NOMO-1 treated with DMSO at 0.1 percent for 48 hours (cell line): ENCODE data around the gene SH3GLB2.
"Not testable (repeated sequence)": the region's sequence is repeated elsewhere in the genome, so short reads cannot be mapped to it uniquely, and the experiment has no call there.

ENCODE experiments used
- DNase-seq: peaks from one replicate; lab custom pipeline; 2025; ENCODE audit not compliant: unreplicated experiment; lab: John Stamatoyannopoulos, UW

SH3GLB2 gene

GRCh38 chr9:129054163-129054851 is 26.2 kb upstream of the SH3GLB2 start:
- DNase-seq: no peak

DNA sequence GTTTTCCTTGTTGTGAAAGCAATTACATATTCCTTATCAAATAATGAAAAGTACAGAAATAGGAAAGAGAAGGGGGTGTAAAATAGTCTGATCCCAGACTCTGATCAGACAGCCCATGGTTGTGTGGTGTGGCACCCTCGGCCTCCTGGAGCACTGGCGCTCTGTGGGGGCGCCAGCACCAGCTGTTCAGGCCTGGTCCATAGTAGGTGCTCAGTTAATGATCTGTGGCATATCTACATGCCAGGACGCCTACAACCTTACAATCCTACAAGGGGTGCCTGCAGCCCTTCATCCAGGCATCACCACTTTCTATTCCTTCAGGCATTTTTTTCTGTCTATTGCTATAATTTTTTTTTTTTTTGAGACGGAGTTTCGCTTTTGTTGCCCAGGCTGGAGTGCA is 24.9 kb upstream of the SH3GLB2 start:
- no peak for DNase-seq

GRCh38 chr9:129052592-129052991 is 24.5 kb upstream of the SH3GLB2 start:
- no peak for DNase-seq

DNA sequence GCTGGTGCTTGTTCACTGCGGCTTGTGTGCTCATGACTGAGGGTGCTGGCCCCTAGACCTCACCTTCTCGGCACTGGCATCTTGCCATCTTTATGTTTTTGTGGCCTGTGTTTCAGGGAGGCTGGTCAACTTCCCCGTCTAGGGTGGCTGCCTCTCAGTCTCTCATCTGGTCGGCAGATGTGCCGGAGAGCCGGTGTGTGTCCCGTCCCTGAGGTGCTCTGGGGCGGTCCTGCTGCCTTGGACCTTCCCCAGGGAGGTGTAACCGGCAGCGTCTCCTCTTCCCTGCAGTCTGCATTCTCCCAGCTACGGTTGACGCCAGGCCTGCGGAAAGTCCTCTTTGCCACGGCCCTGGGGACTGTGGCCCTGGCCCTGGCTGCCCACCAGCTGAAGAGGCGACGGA is 13.9 kb upstream of the SH3GLB2 start:
- DNase-seq: no peak

DNA sequence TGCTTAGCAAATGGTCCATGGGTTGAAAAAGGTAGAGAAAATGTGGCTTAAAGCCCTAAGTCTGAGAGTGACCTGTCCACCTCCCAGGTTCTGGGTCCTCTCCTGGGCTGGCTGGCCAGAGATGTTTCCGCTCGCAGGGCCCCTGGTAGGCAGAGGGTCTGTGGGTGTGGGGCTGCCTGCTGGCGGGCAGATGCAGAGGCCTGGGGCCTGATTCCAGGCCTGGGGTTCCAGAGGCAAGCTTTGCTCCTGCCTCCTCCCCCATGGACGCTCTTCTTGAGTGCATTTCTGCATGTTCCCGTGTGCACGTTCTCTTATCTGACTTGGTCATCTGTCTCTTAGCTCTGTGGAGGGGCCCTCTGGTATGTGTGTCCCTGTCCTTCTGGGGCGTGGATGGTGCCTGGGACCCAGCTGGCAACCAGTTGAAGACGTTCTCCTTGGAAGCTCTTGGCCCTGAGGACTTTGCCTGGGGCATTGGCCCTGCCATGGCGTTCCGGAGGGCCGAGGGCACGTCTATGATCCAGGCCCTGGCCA is 12.0 kb upstream of the SH3GLB2 start:
- no peak for DNase-seq

- no peak for DNase-seq
Measured at GRCh38 chr9:129038109-129038852, 10.2 kb upstream of the SH3GLB2 start.

DNA sequence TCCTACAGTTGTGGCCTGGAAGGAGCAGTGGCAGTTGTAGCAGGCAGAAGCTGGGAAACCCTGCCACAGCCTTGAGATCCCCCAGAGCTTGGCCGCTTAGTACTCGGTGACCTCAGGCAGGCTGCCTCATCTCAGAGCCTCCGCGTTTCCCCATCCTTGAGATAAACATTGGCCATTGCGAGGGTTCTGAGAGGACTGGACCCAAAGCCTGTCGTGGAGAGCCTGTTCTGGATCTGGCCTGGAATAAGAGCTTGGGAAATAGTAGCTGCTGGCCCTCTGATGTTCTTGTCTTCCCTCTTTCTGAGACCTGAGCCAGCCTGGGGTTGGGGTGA is 9.6 kb upstream of the SH3GLB2 start:
- DNase-seq: no peak

GRCh38 chr9:129036923-129037766 is 9.0 kb upstream of the SH3GLB2 start:
- DNase-seq: no peak

GRCh38 chr9:129036241-129036922 is 8.3 kb upstream of the SH3GLB2 start, which contains the start of gene MIGA2:
MIGA2 (plus strand) TSS chr9:129036626; CDS start chr9:129040595, 3,969 bp downstream.
- peak; percentile 99 for DNase-seq

- DNase-seq: not testable (repeated sequence)
Measured at GRCh38 chr9:129035838-129036237, 7.7 kb upstream of the SH3GLB2 start.

GRCh38 chr9:129033216-129033615 is 5.1 kb upstream of the SH3GLB2 start:
- no peak for DNase-seq

- no peak for DNase-seq
Measured at GRCh38 chr9:129032541-129033159, 4.5 kb upstream of the SH3GLB2 start.

DNA sequence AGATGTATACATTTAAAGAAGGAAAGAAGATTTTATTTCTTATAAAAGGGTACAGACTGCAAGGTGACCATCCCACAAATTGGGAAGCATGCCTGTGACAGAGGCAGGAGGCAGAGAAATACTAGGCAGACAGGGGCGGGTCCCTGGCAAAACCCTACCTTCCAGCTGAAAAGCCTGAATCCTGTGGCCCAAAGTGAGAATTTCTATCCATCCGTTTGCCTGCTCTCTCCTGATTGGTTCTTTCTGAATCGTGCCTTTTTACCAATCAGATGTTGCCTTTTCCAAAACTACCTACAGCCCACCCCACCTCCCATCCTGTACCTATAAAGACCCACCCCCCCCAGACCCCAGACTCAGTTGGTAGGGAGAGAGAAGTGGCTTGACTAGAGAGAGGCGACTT is 3.4 kb upstream of the SH3GLB2 start:
- no peak for DNase-seq

- DNase-seq: no peak
Measured at GRCh38 chr9:129030191-129030590, 2.1 kb upstream of the SH3GLB2 start.

GRCh38 chr9:129027685-129028191 is 393 bp downstream of the SH3GLB2 start:
- DNase-seq: no peak

DNA sequence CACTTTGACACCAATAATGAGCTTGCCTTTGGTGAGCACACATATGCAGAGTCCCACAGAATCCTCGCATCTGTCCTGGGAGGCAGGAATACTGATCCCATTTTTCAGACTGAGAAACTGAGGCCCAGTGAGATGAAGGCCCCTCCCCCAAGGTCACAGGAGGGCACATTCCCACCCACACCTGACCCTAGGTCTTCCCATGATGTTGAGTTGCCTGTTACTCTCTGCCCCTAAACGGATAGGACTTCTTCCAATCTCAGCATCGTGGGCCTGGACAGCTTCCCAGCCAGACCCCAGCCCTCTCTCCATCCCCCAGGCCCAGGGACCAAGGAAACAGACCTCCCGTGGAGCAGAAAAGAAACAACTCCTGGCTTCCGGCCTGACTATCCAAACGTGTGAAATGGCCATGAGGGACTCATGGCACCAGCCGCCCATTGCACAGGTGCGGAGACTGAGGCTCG is 877 bp downstream of the SH3GLB2 start:
- no peak for DNase-seq

DNA sequence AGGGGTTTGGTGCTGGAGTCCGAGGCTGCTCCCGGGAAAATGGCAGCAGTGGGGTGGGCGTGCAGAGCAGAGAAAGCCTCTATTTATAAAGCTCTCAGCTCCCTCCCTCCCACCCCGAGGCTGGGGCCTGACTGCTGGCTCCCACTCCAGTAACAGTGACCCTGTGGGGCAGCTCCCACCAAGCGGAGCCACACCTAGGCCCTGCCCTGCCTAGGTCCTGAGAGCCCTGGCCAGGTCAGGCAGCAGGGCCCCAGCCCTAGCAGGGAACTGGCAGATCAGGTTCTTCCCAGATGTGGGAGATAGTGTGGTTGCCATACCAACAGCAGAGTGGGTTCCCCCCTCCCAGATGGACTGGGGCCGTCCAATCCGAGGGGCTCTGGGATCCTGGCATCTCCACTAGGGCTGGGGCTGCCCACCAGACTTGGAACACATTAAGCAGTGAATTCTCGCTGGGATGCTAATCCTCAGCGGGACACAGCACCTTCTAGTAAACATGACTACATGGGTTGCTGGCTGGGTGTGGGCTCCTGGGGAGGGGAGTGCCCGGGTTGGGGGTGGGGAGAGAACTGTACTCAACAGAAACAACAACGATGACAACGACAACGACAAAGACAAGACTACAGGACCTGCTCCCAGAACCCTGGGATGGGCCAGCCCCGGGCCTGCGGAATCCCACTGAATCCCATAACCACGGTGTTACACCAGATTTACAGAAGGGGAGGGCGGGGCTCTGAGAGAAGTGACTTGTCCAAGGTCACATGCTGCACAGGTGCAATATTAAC is 1.5 kb downstream of the SH3GLB2 start:
- no peak for DNase-seq

- no peak for DNase-seq
Measured at GRCh38 chr9:129023908-129024233, 4.3 kb downstream of the SH3GLB2 start.

DNA sequence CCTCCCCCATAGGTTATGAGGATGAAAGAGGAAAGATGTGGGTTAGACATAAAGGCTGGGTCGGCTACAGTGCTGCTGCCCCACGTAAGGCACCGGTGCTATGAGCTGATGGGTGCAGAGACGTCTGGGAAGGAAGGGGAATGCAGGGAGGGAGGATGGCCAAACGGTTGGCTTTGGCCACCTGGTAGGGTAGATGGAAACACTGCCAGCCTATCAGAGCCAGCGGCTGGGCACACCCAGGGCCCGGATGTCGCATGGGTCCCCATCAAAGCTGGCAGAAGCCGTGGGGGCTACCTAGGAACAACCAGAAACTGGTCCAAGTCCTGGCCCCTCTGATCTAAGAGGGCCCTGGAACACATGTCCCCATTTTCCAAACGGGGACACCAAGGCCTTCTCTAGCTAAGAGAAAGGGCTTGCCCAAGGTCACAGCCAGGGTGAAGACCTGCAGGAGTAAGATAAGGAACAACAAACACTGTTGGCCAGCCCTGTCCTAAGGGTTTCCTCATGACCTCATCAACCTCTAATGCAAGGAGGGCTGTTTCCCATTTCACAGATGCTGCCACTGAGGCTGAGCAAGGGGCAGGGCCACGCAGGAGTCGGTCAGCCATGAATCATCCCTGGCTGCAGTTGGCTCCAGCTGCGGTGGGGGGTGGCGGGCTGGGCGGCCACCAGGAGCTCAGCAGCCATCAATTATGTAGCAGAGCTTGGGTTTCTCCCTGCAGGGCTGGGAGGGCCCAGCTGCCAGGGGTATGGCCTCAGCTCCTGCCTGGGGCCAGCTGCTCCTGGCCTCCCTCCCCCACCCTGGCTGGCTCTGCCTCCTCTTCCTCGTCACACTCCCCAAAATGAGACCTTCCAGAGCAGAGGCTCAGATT is 4.9 kb downstream of the SH3GLB2 start:
- no peak for DNase-seq
